Measurements from ENCODE around the gene ANTKMT.

Gene ANTKMT

DNA sequence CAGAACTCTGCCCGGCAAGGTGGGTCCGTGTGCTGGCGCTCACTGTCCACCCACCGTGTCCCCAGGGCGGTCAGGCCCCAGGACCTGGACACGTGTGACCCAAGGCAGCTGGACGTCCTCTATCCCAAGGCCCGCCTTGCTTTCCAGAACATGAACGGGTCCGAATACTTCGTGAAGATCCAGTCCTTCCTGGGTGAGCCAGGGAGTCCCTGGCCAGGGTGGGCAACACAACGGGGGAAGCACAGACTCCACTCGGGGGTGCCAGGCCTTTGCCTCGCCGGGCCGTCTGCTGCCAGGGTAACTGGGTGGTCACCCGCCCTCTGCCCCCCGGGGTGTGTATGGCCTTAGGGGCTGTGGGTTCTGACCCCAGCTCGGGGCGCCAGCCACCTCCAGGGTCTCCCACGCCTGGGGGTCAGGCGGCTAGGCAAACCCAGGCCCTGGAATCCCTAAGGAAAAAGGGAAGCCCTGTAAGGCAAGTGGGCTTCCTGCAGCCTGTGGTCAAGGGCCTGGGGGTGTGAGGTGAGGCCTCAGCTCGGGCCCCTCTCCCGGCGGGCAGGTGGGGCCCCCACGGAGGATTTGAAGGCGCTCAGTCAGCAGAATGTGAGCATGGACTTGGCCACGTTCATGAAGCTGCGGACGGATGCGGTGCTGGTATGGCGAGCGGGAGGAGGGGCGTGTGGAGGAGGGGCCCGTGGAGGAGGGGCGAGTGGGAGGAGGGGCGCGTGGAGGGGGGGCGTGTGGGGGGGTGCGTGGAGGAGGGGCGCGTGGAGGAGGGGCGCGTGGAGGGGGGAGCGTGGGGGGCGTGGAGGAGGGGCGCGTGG lies 46.1 kb downstream of the ANTKMT start:
- DNase-seq (ENCODE audit: insufficient read length) (no peak), FAIRE-seq (no peak)
- TF ChIP-seq POLR2A (IDR thresholded peaks at IDR 0.05; ENCODE audit: low read depth, low read length) (no peak), POLR2AphosphoS5 (IDR thresholded peaks at IDR 0.05; ENCODE audit: low read depth, low read length) (no peak), TAF1 (IDR thresholded peaks at IDR 0.05; ENCODE audit: borderline replicate concordance, low read depth, low read length) (no peak)

DNA sequence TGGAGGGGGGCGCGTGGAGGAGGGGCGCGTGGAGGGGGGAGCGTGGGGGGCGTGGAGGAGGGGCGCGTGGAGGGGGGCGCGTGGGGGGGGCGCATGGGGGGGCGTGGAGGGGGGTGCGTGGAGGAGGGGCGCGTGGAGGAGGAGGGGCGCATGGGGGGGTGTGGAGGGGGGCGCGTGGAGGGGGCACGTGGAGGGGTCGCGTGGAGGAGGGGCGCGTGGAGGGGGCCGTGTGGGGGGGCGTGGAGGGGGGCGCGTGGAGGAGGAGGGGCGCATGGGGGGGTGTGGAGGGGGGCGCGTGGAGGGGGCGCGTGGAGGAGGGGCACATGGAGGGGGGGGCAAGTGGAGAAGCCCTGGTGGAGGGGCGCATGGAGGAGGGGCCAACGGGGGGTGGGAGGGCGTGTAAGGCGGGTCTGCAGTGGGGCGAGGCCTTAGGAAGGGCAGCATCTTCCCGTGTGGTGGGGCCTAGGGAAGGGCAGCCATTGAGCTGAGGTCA lies 46.8 kb downstream of the ANTKMT start:
- TF ChIP-seq TAF1 (IDR thresholded peaks at IDR 0.05; ENCODE audit: borderline replicate concordance, low read depth, low read length) (no peak), POLR2AphosphoS5 (IDR thresholded peaks at IDR 0.05; ENCODE audit: low read depth, low read length) (no peak), POLR2A (IDR thresholded peaks at IDR 0.05; ENCODE audit: low read depth, low read length) (no peak)
- FAIRE-seq, result no peak
- no peak for DNase-seq (ENCODE audit: insufficient read length)

- no peak for FAIRE-seq
- no peak for DNase-seq (ENCODE audit: insufficient read length)
- TF ChIP-seq POLR2AphosphoS5 (IDR thresholded peaks at IDR 0.05; ENCODE audit: low read depth, low read length), result no peak
- no peak for TF ChIP-seq POLR2A (IDR thresholded peaks at IDR 0.05; ENCODE audit: low read depth, low read length)
- TF ChIP-seq TAF1 (IDR thresholded peaks at IDR 0.05; ENCODE audit: borderline replicate concordance, low read depth, low read length), result no peak
Measured at GRCh38 chr16:768428-768827, 47.5 kb downstream of the ANTKMT start.

- no peak for FAIRE-seq
- TF ChIP-seq POLR2A (IDR thresholded peaks at IDR 0.05; ENCODE audit: low read depth, low read length) (no peak), POLR2AphosphoS5 (IDR thresholded peaks at IDR 0.05; ENCODE audit: low read depth, low read length) (no peak), TAF1 (IDR thresholded peaks at IDR 0.05; ENCODE audit: borderline replicate concordance, low read depth, low read length) (no peak)
- DNase-seq (ENCODE audit: insufficient read length), result no peak
Measured at GRCh38 chr16:769184-769784, 48.3 kb downstream of the ANTKMT start.

DNA sequence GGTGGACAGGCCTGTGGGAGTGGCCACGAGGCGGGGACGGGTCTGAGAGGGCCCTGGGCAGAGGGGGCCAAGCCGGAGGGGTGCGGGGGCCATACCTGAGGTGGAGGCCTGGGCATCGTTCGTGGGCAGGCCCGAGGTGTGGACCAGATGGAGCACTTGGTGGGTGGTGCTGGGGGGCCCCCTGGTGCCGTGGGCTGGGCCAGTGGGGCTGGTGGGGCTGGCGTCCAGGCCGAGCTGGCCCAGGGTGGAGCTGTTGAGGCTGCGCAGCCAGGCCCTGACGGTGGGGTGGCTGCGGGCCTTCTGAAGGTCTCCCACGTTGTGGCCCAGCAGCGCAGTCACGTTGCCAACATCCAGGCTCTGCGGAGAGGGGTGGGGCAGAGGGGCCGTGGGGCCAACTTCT lies 49.0 kb downstream of the ANTKMT start:
- DNase-seq (ENCODE audit: insufficient read length), result no peak
- no peak for TF ChIP-seq POLR2AphosphoS5 (IDR thresholded peaks at IDR 0.05; ENCODE audit: low read depth, low read length)
- no peak for TF ChIP-seq TAF1 (IDR thresholded peaks at IDR 0.05; ENCODE audit: borderline replicate concordance, low read depth, low read length)
- no peak for TF ChIP-seq POLR2A (IDR thresholded peaks at IDR 0.05; ENCODE audit: low read depth, low read length)
- FAIRE-seq, result no peak

DNA sequence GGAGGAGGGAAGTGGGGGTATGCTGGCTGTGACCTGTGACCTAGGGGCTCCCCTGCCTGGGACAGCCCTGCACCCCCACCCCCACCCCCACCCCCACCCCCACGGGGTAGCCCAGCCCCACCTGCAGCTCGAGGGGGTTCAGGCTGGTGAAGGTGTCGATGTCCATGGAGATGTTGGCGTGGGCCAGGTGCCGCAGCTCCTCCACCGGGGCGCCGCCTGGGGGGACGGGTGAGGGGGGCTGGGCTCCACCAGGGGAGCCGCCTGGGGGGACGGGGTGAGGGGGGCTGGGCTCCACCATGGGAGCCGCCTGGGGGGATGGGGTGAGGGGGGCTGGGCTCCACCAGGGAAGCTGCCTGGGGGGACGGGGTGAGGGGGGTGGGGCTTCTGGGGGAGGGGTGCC lies 49.5 kb downstream of the ANTKMT start:
- TF ChIP-seq POLR2AphosphoS5 (IDR thresholded peaks at IDR 0.05; ENCODE audit: low read depth, low read length), result no peak
- TF ChIP-seq TAF1 (IDR thresholded peaks at IDR 0.05; ENCODE audit: borderline replicate concordance, low read depth, low read length), result no peak
- TF ChIP-seq POLR2A (IDR thresholded peaks at IDR 0.05; ENCODE audit: low read depth, low read length), result no peak
- DNase-seq (ENCODE audit: insufficient read length) (no peak), FAIRE-seq (no peak)

Data from GM12892 (cell line).